Measurements from ENCODE around the gene BOD1.

- TF ChIP-seq ZBTB33 (IDR thresholded peaks at IDR 0.05) (no peak), POLR2A (IDR thresholded peaks at IDR 0.05; ENCODE audit: low read depth, low read length) (no peak), BCLAF1 (IDR thresholded peaks at IDR 0.05) (no peak), CTCF (IDR thresholded peaks at IDR 0.05 in 2 of 3, conservative IDR thresholded peaks at IDR 0.05 in 1 of 3; ENCODE audit: control insufficient read depth in 2 of 3, extremely low read depth in 1 of 3, insufficient read depth in 1 of 3, low read depth in 3 of 3, low read length in 3 of 3) (no peak), USF2 (IDR thresholded peaks at IDR 0.05; ENCODE audit: borderline replicate concordance, low read depth, low read length) (no peak), RFX5 (IDR thresholded peaks at IDR 0.05; ENCODE audit: low read depth, low read length) (no peak), MTA3 (IDR thresholded peaks at IDR 0.05; ENCODE audit: borderline replicate concordance, low read length) (no peak), CEBPZ (IDR thresholded peaks at IDR 0.05; ENCODE audit: low read depth, low read length) (no peak), JUNB (IDR thresholded peaks at IDR 0.05) (no peak), SUPT20H (IDR thresholded peaks at IDR 0.05; ENCODE audit: borderline replicate concordance, control insufficient read depth, low read depth, low read length) (no peak), TCF12 (IDR thresholded peaks at IDR 0.05; ENCODE audit: low read depth, low read length) (no peak), ZNF274 (IDR thresholded peaks at IDR 0.05; ENCODE audit: insufficient read depth, insufficient read length) (no peak), TARDBP (IDR thresholded peaks at IDR 0.05; ENCODE audit: borderline replicate concordance) (no peak)
Measured at GRCh38 chr5:173577166-173577565, 39.3 kb downstream of the BOD1 start.

Measured in GM12878 (cell line).